GM23338 (cell line): ENCODE data around the gene LPP. TPM values are rescaled to one million over a fixed set of nuclear protein-coding genes. Genes with fewer than 3 reads are reported as not detected.

Source experiments
- ATAC-seq: fragments of 200-7000 bp; cut with Tn5 transposase; 3 replicates; pipeline ENCODE4 v1.9.1; 2020
- DNase-seq: peaks from one replicate; pipeline ENCODE4 v3.0.0-alpha.2; 2015; ENCODE audit warnings: low spot score
- H2AFZ ChIP-seq: fragments of 200-600 bp; sonication (generic); 2 replicates; pipeline ENCODE4 v1.8.0; 2016; ENCODE audit warnings: antibody characterized with exemption, mild to moderate bottlenecking, moderate library complexity
- H3F3A ChIP-seq: fragments of 200-600 bp; sonication (generic); replicated peaks from 2 replicates; pipeline ENCODE4 v1.8.0; 2017; ENCODE audit warnings: antibody characterized with exemption, mixed run types, low read depth
- H3K27ac ChIP-seq: fragments of 200-600 bp; sonication (generic); 2 replicates; pipeline ENCODE4 v1.6.1; 2016; ENCODE audit warnings: low read depth
- H3K27me3 ChIP-seq: fragments of 200-600 bp; sonication (generic); 2 replicates; pipeline ENCODE4 v1.8.0; 2016; ENCODE audit warnings: mild to moderate bottlenecking, mixed run types, moderate library complexity; ENCODE audit not compliant: insufficient read depth
- H3K36me3 ChIP-seq: fragments of 200-600 bp; sonication (generic); 2 replicates; pipeline ENCODE4 v1.8.0; 2016; ENCODE audit warnings: mild to moderate bottlenecking; ENCODE audit not compliant: insufficient read depth
- H3K4me1 ChIP-seq: fragments of 200-600 bp; sonication (generic); 2 replicates; pipeline ENCODE4 v1.8.0; 2016; ENCODE audit warnings: mild to moderate bottlenecking, moderate library complexity; ENCODE audit not compliant: insufficient read depth
- H3K4me2 ChIP-seq: fragments of 200-600 bp; sonication (generic); 2 replicates; pipeline ENCODE4 v1.7.1; 2017; ENCODE audit warnings: mixed run types
- H3K4me3 ChIP-seq: fragments of 200-600 bp; sonication (generic); 2 replicates; pipeline ENCODE4 v1.6.1; 2016; ENCODE audit warnings: mixed run types
- H3K79me2 ChIP-seq: fragments of 200-600 bp; sonication (generic); replicated peaks from 2 replicates; pipeline ENCODE4 v1.8.0; 2017; ENCODE audit warnings: mild to moderate bottlenecking; ENCODE audit not compliant: insufficient read depth
- H3K9me2 ChIP-seq: fragments of 200-600 bp; sonication (generic); 2 replicates; pipeline ENCODE4 v1.8.0; 2017; ENCODE audit not compliant: insufficient read depth
- H4K20me1 ChIP-seq: fragments of 200-600 bp; sonication (generic); replicated peaks from 2 replicates; pipeline ENCODE4 v1.8.0; 2017; ENCODE audit warnings: mild to moderate bottlenecking; ENCODE audit not compliant: insufficient read depth
- H3K27ac Mint-ChIP-seq: 2 replicates; pipeline ENCODE4 v1.8.0; 2020; ENCODE audit warnings: inconsistent platforms, mild to moderate bottlenecking, moderate library complexity, mixed read lengths
- H3K27me3 Mint-ChIP-seq: 3 replicates; pipeline ENCODE4 v1.8.0; 2022; ENCODE audit warnings: low read depth, mild to moderate bottlenecking, moderate library complexity, mixed read lengths, inconsistent platforms; ENCODE audit not compliant: insufficient read depth, poor library complexity
- H3K36me3 Mint-ChIP-seq: 3 replicates; pipeline ENCODE4 v1.8.0; 2021; ENCODE audit warnings: low read depth, mild to moderate bottlenecking, inconsistent platforms, moderate library complexity, mixed read lengths
- H3K4me1 Mint-ChIP-seq: 3 replicates; pipeline ENCODE4 v1.8.0; 2020; ENCODE audit warnings: mild to moderate bottlenecking, inconsistent platforms, mixed read lengths
- H3K4me3 Mint-ChIP-seq: 3 replicates; pipeline ENCODE4 v1.8.0; 2021; ENCODE audit warnings: moderate library complexity, mild to moderate bottlenecking, inconsistent platforms, mixed read lengths
- H3K9me3 Mint-ChIP-seq: 3 replicates; pipeline ENCODE4 v1.8.0; 2020; ENCODE audit warnings: moderate library complexity, mild to moderate bottlenecking, inconsistent platforms, mixed read lengths
- CREB1 ChIP-seq: fragments of 250-450 bp; sonication (Bioruptor Pico); IDR thresholded peaks from 2 replicates; pipeline ENCODE4 v1.5.0; 2020; ENCODE audit warnings: low read depth, mild to moderate bottlenecking, moderate library complexity
- CTCF ChIP-seq, 2 experiments: fragments of 200-600 bp in 1 of 2; sonication (generic) in 1 of 2; conservative IDR thresholded peaks; 2 replicates each; pipeline versions ENCODE4 v1.5.1 to v1.6.1; 2016 to 2017; ENCODE audit warnings: antibody characterized with exemption in 2 of 2, low read depth in 2 of 2, mild to moderate bottlenecking in 2 of 2, moderate library complexity in 1 of 2
- EZH2phosphoT487 ChIP-seq: fragments of 200-600 bp; sonication (generic); IDR thresholded peaks from one replicate; pipeline ENCODE4 v1.8.1; 2018; ENCODE audit warnings: antibody characterized with exemption; ENCODE audit not compliant: unreplicated experiment
- JUNB ChIP-seq: IDR thresholded peaks from one replicate; pipeline ENCODE4 v1.6.1; 2016; ENCODE audit warnings: antibody characterized with exemption; ENCODE audit not compliant: unreplicated experiment
- NANOG ChIP-seq: IDR thresholded peaks from 2 replicates; pipeline ENCODE4 v1.6.1; 2016; ENCODE audit warnings: antibody characterized with exemption, borderline replicate concordance
- ZNF114 ChIP-seq: fragments of 250-450 bp; sonication (Bioruptor Pico); IDR thresholded peaks from 2 replicates; pipeline ENCODE4 v1.5.0; 2020; ENCODE audit warnings: mild to moderate bottlenecking, moderate library complexity
- ZNF331 ChIP-seq: fragments of 250-450 bp; sonication (Bioruptor Pico); IDR thresholded peaks from 2 replicates; pipeline ENCODE4 v1.5.0; 2020; ENCODE audit warnings: low read depth, mild to moderate bottlenecking, moderate library complexity
- ZNF462 ChIP-seq: fragments of 250-450 bp; sonication (Bioruptor Pico); IDR thresholded peaks from 2 replicates; pipeline ENCODE4 v1.5.0; 2020; ENCODE audit warnings: mild to moderate bottlenecking, moderate library complexity
- polyA plus RNA-seq: library from polyadenylated mRNA; unstranded; fragments of >200 nt; fragmentation: Nextera tagmentation; extraction: Ambion mirVana; gene quantifications from 2 replicates; pipeline ENCODE4 v1.2.1, GENCODE V29; 2016
- total RNA-seq: library from RNA; depleted of rRNA; stranded (reverse); fragments of >200 nt; shearing (Covaris generic); gene quantifications from 2 replicates; pipeline ENCODE4 v1.2.3, GENCODE V29; 2014

LPP gene
- total and polyA plus RNA-seq, 2 experiments from 2014 or later, result 23.0 to 35.2 TPM

- TF ChIP-seq CTCF (conservative IDR thresholded peaks at IDR 0.05; ENCODE audit: low read depth in 2 of 2) (no peak), NANOG (no peak), CREB1 (CRISPR knock-in tag) (no peak)
- no peak for DNase-seq
- H3K9me2 ChIP-seq, result no peaks in the 10 kb centered on the region
- no peak overlapping the region for H3K4me3 ChIP-seq
- peaks cover 13% of the 10 kb centered on the region for H3K4me1 ChIP-seq
- 0 out of 2 replicates have a peak overlapping the region, but pooled peaks have one; percentile 58 for H3K27ac Mint-ChIP-seq
- peaks cover 29% of the 10 kb centered on the region for H3K4me1 Mint-ChIP-seq
- peaks cover 3% of the 10 kb centered on the region for H3K27me3 Mint-ChIP-seq
- H3K36me3 ChIP-seq, result no peaks in the 10 kb centered on the region
- no peak overlapping the region for H3K27ac ChIP-seq
- H3F3A ChIP-seq, result no peaks in the 10 kb centered on the region
- H3K36me3 Mint-ChIP-seq, result no peaks in the 10 kb centered on the region
- H3K27me3 ChIP-seq, result no peaks in the 10 kb centered on the region
- no peak overlapping the region for H2AFZ ChIP-seq
- H3K9me3 Mint-ChIP-seq, result no peaks in the 10 kb centered on the region
- H3K4me2 ChIP-seq, result no peak overlapping the region
- peaks cover 6% of the 10 kb centered on the region; the same call in 1 of the 2 replicates for H4K20me1 ChIP-seq
- no peak overlapping the region for H3K4me3 Mint-ChIP-seq
- no peak for ATAC-seq
- H3K79me2 ChIP-seq, result peaks cover 88% of the 10 kb centered on the region
These were observed 14.2 kb downstream of the LPP start for GRCh38 chr3:188168186-188168585.

GRCh38 chr3:188168648-188169047 is 14.7 kb downstream of the LPP start:
- no peak overlapping the region for H3K4me3 ChIP-seq
- no peaks in the 10 kb centered on the region for H3K36me3 ChIP-seq
- H3K4me3 Mint-ChIP-seq, result no peak overlapping the region
- no peaks in the 10 kb centered on the region for H3K9me2 ChIP-seq
- H3K4me2 ChIP-seq, result 0 out of 2 replicates have a peak overlapping the region, but pooled peaks have one; percentile 14
- no peaks in the 10 kb centered on the region for H3K9me3 Mint-ChIP-seq
- peaks cover 29% of the 10 kb centered on the region for H3K4me1 Mint-ChIP-seq
- no peak overlapping the region for H3K27ac ChIP-seq
- ATAC-seq, result no peak
- peaks cover 13% of the 10 kb centered on the region for H3K4me1 ChIP-seq
- H2AFZ ChIP-seq, result no peak overlapping the region
- H3K27ac Mint-ChIP-seq, result no peak overlapping the region
- peaks cover 6% of the 10 kb centered on the region; the same call in 1 of the 2 replicates for H4K20me1 ChIP-seq
- no peak for DNase-seq
- peaks cover 88% of the 10 kb centered on the region for H3K79me2 ChIP-seq
- H3K36me3 Mint-ChIP-seq, result no peaks in the 10 kb centered on the region
- H3K27me3 Mint-ChIP-seq, result peaks cover 3% of the 10 kb centered on the region
- H3F3A ChIP-seq, result no peaks in the 10 kb centered on the region
- no peaks in the 10 kb centered on the region for H3K27me3 ChIP-seq
- TF ChIP-seq NANOG (no peak), ZNF462 (CRISPR knock-in tag) (no peak), ZNF114 (CRISPR knock-in tag) (no peak), EZH2phosphoT487 (no peak), ZNF331 (CRISPR knock-in tag) (no peak), CTCF (conservative IDR thresholded peaks at IDR 0.05; ENCODE audit: low read depth in 2 of 2) (no peak), JUNB (no peak)
